Mesenchymal stem cell (in vitro differentiated cells and primary cell): Measurements from ENCODE around the gene ACOT6.
"Not testable (repeated sequence)": the region's sequence is repeated elsewhere in the genome, so short reads cannot be mapped to it uniquely, and the experiment has no call there.

ENCODE experiments used
- DNase-seq: peaks from one replicate; pipeline ENCODE4 v3.0.0-alpha.2; 2013
- H2AFZ ChIP-seq: one replicate; pipeline ENCODE4 v1.6.1; 2013; ENCODE audit warnings: low read depth, mild to moderate bottlenecking, control low read depth, inconsistent platforms, low read length, moderate library complexity
- H2AK5ac ChIP-seq: 2 replicates; pipeline ENCODE4 v1.6.1; 2013; ENCODE audit warnings: low read length, moderate library complexity, mild to moderate bottlenecking, inconsistent platforms; ENCODE audit not compliant: severe bottlenecking
- H2BK120ac ChIP-seq: one replicate; pipeline ENCODE4 v1.6.1; 2013; ENCODE audit warnings: low read depth, mild to moderate bottlenecking, inconsistent platforms, low read length, moderate library complexity
- H2BK12ac ChIP-seq, 2 experiments: one replicate each; pipeline ENCODE4 v1.6.1; 2013; ENCODE audit warnings: inconsistent platforms in 2 of 2, low read length in 2 of 2, mild to moderate bottlenecking in 2 of 2, moderate library complexity in 2 of 2, control low read depth in 1 of 2
- H2BK15ac ChIP-seq: one replicate; pipeline ENCODE4 v1.6.1; 2013; ENCODE audit warnings: mild to moderate bottlenecking, low read depth, inconsistent platforms; ENCODE audit not compliant: poor library complexity, severe bottlenecking
- H2BK5ac ChIP-seq: 2 replicates; pipeline ENCODE4 v1.6.1; 2013; ENCODE audit warnings: low read depth, mild to moderate bottlenecking, low read length, control low read depth, inconsistent platforms; ENCODE audit not compliant: poor library complexity, severe bottlenecking
- H3K14ac ChIP-seq, 2 experiments: one replicate each; pipeline ENCODE4 v1.6.1; 2013; ENCODE audit warnings: inconsistent platforms in 2 of 2, low read length in 2 of 2, control low read depth in 1 of 2, mild to moderate bottlenecking in 1 of 2, moderate library complexity in 1 of 2
- H3K18ac ChIP-seq, 2 experiments: one replicate each; pipeline ENCODE4 v1.6.1; 2013; ENCODE audit warnings: inconsistent platforms in 2 of 2, low read length in 2 of 2, control low read depth in 1 of 2, low read depth in 1 of 2, mild to moderate bottlenecking in 1 of 2
- H3K23ac ChIP-seq, 2 experiments: one replicate each; pipeline ENCODE4 v1.6.1; 2013; ENCODE audit warnings: inconsistent platforms in 2 of 2, low read length in 2 of 2, mild to moderate bottlenecking in 2 of 2, moderate library complexity in 2 of 2, control low read depth in 1 of 2
- H3K27ac ChIP-seq: 2 replicates; pipeline ENCODE4 v1.5.1; 2013; ENCODE audit warnings: mild to moderate bottlenecking, moderate library complexity, low read length, control low read depth, inconsistent platforms; ENCODE audit not compliant: poor library complexity, severe bottlenecking
- H3K27me3 ChIP-seq, 2 experiments: 2 replicates each; pipeline versions ENCODE4 v1.6.1 to v1.7.0; 2013; ENCODE audit warnings: low read length in 2 of 2, mild to moderate bottlenecking in 2 of 2, moderate library complexity in 2 of 2, control low read depth in 1 of 2, inconsistent platforms in 1 of 2; ENCODE audit not compliant: control insufficient read depth in 1 of 2, insufficient read depth in 1 of 2
- H3K36me3 ChIP-seq, 2 experiments: 2 replicates each; pipeline versions ENCODE4 v1.6.1 to v1.7.0; 2013; ENCODE audit warnings: low read length in 2 of 2, control low read depth in 1 of 2, inconsistent platforms in 1 of 2, low read depth in 1 of 2, mild to moderate bottlenecking in 1 of 2; ENCODE audit not compliant: insufficient read depth in 2 of 2, control insufficient read depth in 1 of 2
- H3K4ac ChIP-seq, 2 experiments: one replicate each; pipeline ENCODE4 v1.6.1; 2013; ENCODE audit warnings: inconsistent platforms in 2 of 2, low read length in 2 of 2, mild to moderate bottlenecking in 2 of 2, moderate library complexity in 2 of 2, control low read depth in 1 of 2, low read depth in 1 of 2
- H3K4me1 ChIP-seq: 2 replicates; pipeline ENCODE4 v1.6.1; 2013; ENCODE audit warnings: low read depth, low read length, control low read depth; ENCODE audit not compliant: control insufficient read depth, insufficient read depth
- H3K4me2 ChIP-seq: 2 replicates; pipeline ENCODE4 v1.6.1; 2013; ENCODE audit warnings: low read length, mild to moderate bottlenecking, inconsistent platforms; ENCODE audit not compliant: poor library complexity, severe bottlenecking
- H3K4me3 ChIP-seq, 2 experiments: 2 replicates each; pipeline versions ENCODE4 v1.5.1 to v1.7.0; 2013; ENCODE audit warnings: low read length in 2 of 2, mild to moderate bottlenecking in 2 of 2, control low read depth in 1 of 2, low read depth in 1 of 2; ENCODE audit not compliant: insufficient read depth in 1 of 2
- H3K79me1 ChIP-seq: replicated peaks from 2 replicates; pipeline ENCODE4 v1.6.1; 2013; ENCODE audit warnings: mild to moderate bottlenecking, control low read depth, low read length, inconsistent platforms; ENCODE audit not compliant: poor library complexity, severe bottlenecking
- H3K9ac ChIP-seq: 2 replicates; pipeline ENCODE4 v1.7.0; 2013; ENCODE audit warnings: mild to moderate bottlenecking, low read length, moderate library complexity
- H3K9me3 ChIP-seq: 2 replicates; pipeline ENCODE4 v1.7.0; 2013; ENCODE audit warnings: mild to moderate bottlenecking, low read length; ENCODE audit not compliant: control insufficient read depth
- H4K8ac ChIP-seq: one replicate; pipeline ENCODE4 v1.6.1; 2013; ENCODE audit warnings: inconsistent platforms, mild to moderate bottlenecking, low read length, moderate library complexity
- H4K91ac ChIP-seq: one replicate; pipeline ENCODE4 v1.6.1; 2013; ENCODE audit warnings: mild to moderate bottlenecking, low read length, inconsistent platforms
- WGBS: methylation state at CpG from one replicate; pipeline ENCODE4 v1.1.7; 2013; ENCODE audit warnings: mixed read lengths; 5-methylcytosine and 5-hydroxymethylcytosine counted together

ACOT6 gene

DNA sequence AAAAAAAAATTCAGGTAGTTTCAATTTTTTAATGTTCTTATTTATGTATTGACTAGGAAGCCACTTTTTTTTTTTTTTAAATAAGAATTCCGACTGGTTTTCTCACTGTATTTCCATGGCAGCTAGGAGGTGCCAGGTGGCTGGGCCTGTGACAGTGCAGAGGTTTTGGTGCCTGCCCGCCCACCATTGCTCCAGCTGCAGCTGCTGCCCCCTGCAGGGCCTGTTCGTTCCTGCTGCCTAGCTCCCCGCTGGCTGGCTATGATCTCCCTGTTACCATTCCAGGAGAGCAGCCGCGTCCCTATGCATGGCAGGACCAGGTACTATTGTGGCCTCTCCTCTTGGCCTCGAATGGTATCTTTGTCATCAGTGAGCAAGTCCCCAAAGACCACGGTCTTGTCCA is 41.4 kb upstream of the ACOT6 start:
- not testable (repeated sequence) for H2AFZ ChIP-seq, H3K18ac ChIP-seq, H3K79me1 ChIP-seq, H4K91ac ChIP-seq, H3K27me3 ChIP-seq, H3K23ac ChIP-seq, H4K8ac ChIP-seq, H3K36me3 ChIP-seq, H3K9me3 ChIP-seq, H2BK120ac ChIP-seq, H2BK15ac ChIP-seq, H2BK5ac ChIP-seq, H3K4me1 ChIP-seq, H2AK5ac ChIP-seq, H3K4me2 ChIP-seq, H3K4me3 ChIP-seq, H3K27ac ChIP-seq, H2BK12ac ChIP-seq, H3K14ac ChIP-seq, H3K4ac ChIP-seq
- DNase-seq: peak; percentile 28
- WGBS: 53% methylated on average over 8 of the region's 8 CpGs
- H3K9ac ChIP-seq: peak overlapping the region; percentile 91

GRCh38 chr14:73573034-73573433 is 39.3 kb upstream of the ACOT6 start:
- H2BK5ac ChIP-seq, H2AK5ac ChIP-seq, H3K4me2 ChIP-seq, H2AFZ ChIP-seq, H3K9me3 ChIP-seq, H3K4me1 ChIP-seq, H3K36me3 ChIP-seq, H2BK15ac ChIP-seq, H3K4ac ChIP-seq, H3K27ac ChIP-seq, H3K9ac ChIP-seq, DNase-seq, H3K79me1 ChIP-seq, H4K8ac ChIP-seq, H3K23ac ChIP-seq, H2BK120ac ChIP-seq, H4K91ac ChIP-seq, H3K4me3 ChIP-seq, H3K18ac ChIP-seq, H3K14ac ChIP-seq, H2BK12ac ChIP-seq, H3K27me3 ChIP-seq: not testable (repeated sequence)
- 90% methylated on average over 5 of the region's 5 CpGs for WGBS

DNA sequence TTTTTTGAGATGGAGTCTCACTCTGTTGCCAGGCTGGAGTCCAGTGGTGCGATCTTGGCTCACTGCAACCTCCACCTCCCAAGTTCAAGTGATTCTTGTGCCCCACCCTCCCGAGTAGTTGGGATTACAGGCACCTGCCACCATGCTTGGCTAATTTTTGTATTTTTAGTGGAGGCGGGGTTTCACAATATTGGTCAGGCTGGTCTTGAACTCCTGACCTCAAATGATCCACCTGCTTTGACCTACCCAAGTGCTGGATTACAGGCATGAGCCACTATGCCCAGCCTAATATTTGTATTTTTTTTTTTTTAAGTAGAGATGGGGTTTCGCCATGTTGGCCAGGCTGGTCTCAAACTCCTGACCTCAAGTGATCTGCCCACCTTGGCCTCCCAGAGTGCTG is 38.6 kb upstream of the ACOT6 start:
- not testable (repeated sequence) for H4K8ac ChIP-seq, H2AK5ac ChIP-seq, H2BK12ac ChIP-seq, H3K9ac ChIP-seq, H3K4ac ChIP-seq, H3K4me3 ChIP-seq, H2BK15ac ChIP-seq, H3K18ac ChIP-seq, H3K23ac ChIP-seq, H2BK120ac ChIP-seq, H3K27me3 ChIP-seq, H3K9me3 ChIP-seq, H2BK5ac ChIP-seq, H4K91ac ChIP-seq, H3K27ac ChIP-seq, H2AFZ ChIP-seq, H3K4me1 ChIP-seq, H3K79me1 ChIP-seq, DNase-seq, H3K4me2 ChIP-seq, H3K14ac ChIP-seq
- 86% methylated on average over 3 of the region's 4 CpGs for WGBS
- peaks cover 0 to 12% of the 10 kb centered on the region in 2 experiments for H3K36me3 ChIP-seq

DNA sequence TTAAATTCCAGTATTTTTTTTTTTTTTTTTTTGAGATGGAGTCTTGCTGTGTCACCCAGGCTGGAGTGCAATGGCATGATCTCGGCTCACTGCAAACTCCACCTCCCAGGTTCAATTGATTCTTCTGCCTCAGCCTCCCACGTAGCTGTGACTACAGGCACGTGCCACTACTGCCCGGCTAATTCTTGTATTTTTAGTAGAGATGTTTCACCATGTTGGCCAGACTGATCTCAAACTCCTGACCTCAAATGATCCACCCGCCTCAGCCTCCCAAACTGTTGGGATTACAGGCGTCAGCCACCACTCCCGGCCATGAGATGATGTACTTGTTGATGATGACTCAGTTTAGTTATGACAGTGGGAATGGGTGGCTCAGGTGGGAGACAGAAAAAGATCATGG is 38.1 kb upstream of the ACOT6 start:
- H3K79me1 ChIP-seq, H3K14ac ChIP-seq, H3K4ac ChIP-seq, H3K18ac ChIP-seq, H3K4me1 ChIP-seq, H3K4me3 ChIP-seq, H2BK12ac ChIP-seq, H2AK5ac ChIP-seq, H3K23ac ChIP-seq, DNase-seq, H3K27ac ChIP-seq, H2BK120ac ChIP-seq, H2BK5ac ChIP-seq, H2AFZ ChIP-seq, H3K4me2 ChIP-seq, H3K9me3 ChIP-seq, H4K91ac ChIP-seq, H2BK15ac ChIP-seq, H4K8ac ChIP-seq, H3K27me3 ChIP-seq, H3K9ac ChIP-seq: not testable (repeated sequence)
- WGBS: 94% methylated on average over 6 of the region's 7 CpGs
- H3K36me3 ChIP-seq: peaks cover 0 to 12% of the 10 kb centered on the region in 2 experiments
